Middle frontal gyrus (tissue), 1 donor: ENCODE results near the gene AMPD2.
"Not testable (repeated sequence)": the region's sequence is repeated elsewhere in the genome, so short reads cannot be mapped to it uniquely, and the experiment has no call there.

Experiments
- DNase-seq: peaks from one replicate; pipeline ENCODE4 v3.0.0-alpha.2; 2015; ENCODE audit warnings: low spot score; ENCODE audit errors: extremely low spot score

Gene AMPD2

GRCh38 chr1:109676683-109677381 is 57.2 kb downstream of the AMPD2 start:
- DNase-seq: not testable (repeated sequence)

GRCh38 chr1:109677459-109677858 is 57.8 kb downstream of the AMPD2 start:
- DNase-seq: no peak

GRCh38 chr1:109678637-109679036 is 59.0 kb downstream of the AMPD2 start:
- not testable (repeated sequence) for DNase-seq
